Neural cell (in vitro differentiated cells): ENCODE data around the gene DNAJB1. TPM values are rescaled to one million over a fixed set of nuclear protein-coding genes. Genes with fewer than 3 reads are reported as not detected.

Experiments used
- H2AFZ ChIP-seq: fragments of 200-600, 300-800 bp; sonication (generic), shearing (Covaris generic); 2 replicates; pipeline ENCODE4 v1.6.0; 2014; ENCODE audit warnings: low read depth, mild to moderate bottlenecking, antibody characterized with exemption, low read length, moderate library complexity
- H3F3A ChIP-seq: fragments of 200-600 bp; shearing (Covaris generic); 2 replicates; pipeline ENCODE4 v1.6.1; 2016; ENCODE audit warnings: mild to moderate bottlenecking, moderate library complexity, mixed read lengths, antibody characterized with exemption, low read length; ENCODE audit not compliant: insufficient read depth, poor library complexity, severe bottlenecking
- H3K27ac ChIP-seq: fragments of 200-600, 300-800 bp; sonication (generic), shearing (Covaris generic); 2 replicates; pipeline ENCODE4 v1.5.1; 2014; ENCODE audit warnings: mild to moderate bottlenecking, low read length, moderate library complexity
- H3K27me3 ChIP-seq: fragments of 300-800, 200-600 bp; sonication (generic), shearing (Covaris generic); 2 replicates; pipeline ENCODE4 v1.6.0; 2014; ENCODE audit warnings: mild to moderate bottlenecking, low read depth, low read length, moderate library complexity; ENCODE audit not compliant: insufficient read depth
- H3K36me3 ChIP-seq: fragments of 300-800, 200-600 bp; sonication (generic), shearing (Covaris generic); 2 replicates; pipeline ENCODE4 v1.5.1; 2014; ENCODE audit warnings: mild to moderate bottlenecking, antibody characterized with exemption, low read length, moderate library complexity; ENCODE audit not compliant: insufficient read depth
- H3K4me2 ChIP-seq: fragments of 300-800, 200-600 bp; sonication (generic), shearing (Covaris generic); 2 replicates; pipeline ENCODE4 v1.6.0; 2014; ENCODE audit warnings: mild to moderate bottlenecking, low read length
- H3K4me3 ChIP-seq: fragments of 300-800, 200-600 bp; sonication (generic), shearing (Covaris generic); 2 replicates; pipeline ENCODE4 v1.5.1; 2014; ENCODE audit warnings: mild to moderate bottlenecking, low read length, moderate library complexity
- H3K79me2 ChIP-seq: fragments of 200-600 bp; shearing (Covaris generic); replicated peaks from 2 replicates; pipeline ENCODE4 v1.6.0; 2014; ENCODE audit warnings: mild to moderate bottlenecking, low read length, moderate library complexity; ENCODE audit not compliant: insufficient read depth
- H3K9ac ChIP-seq: fragments of 300-800, 200-600 bp; sonication (generic), shearing (Covaris generic); 2 replicates; pipeline ENCODE4 v1.6.1; 2016; ENCODE audit warnings: mild to moderate bottlenecking, low read length, mixed read lengths
- H3K9me2 ChIP-seq: fragments of 200-600 bp; shearing (Covaris generic); 2 replicates; pipeline ENCODE4 v1.6.1; 2016; ENCODE audit warnings: mild to moderate bottlenecking, low read length, mixed read lengths; ENCODE audit not compliant: insufficient read depth
- H3K9me3 ChIP-seq: fragments of 200-600, 300-800 bp; sonication (generic), shearing (Covaris generic); 2 replicates; pipeline ENCODE4 v1.6.1; 2016; ENCODE audit warnings: mild to moderate bottlenecking, mixed run types, low read length, moderate library complexity, mixed read lengths
- H4K20me1 ChIP-seq: fragments of 200-600 bp; shearing (Covaris generic); 2 replicates; pipeline ENCODE4 v1.6.1; 2016; ENCODE audit warnings: mild to moderate bottlenecking, mixed run types; ENCODE audit not compliant: insufficient read depth
- CTCF ChIP-seq: fragments of 450-650 bp; IDR thresholded peaks from 2 replicates; pipeline ENCODE4 v1.5.1; 2014; ENCODE audit warnings: antibody characterized with exemption, mild to moderate bottlenecking, moderate library complexity; ENCODE audit not compliant: poor library complexity, severe bottlenecking
- EP300 ChIP-seq: fragments of 450-650 bp; conservative IDR thresholded peaks from 2 replicates; pipeline ENCODE4 v1.6.1; 2014; ENCODE audit warnings: antibody characterized with exemption, mild to moderate bottlenecking, moderate library complexity; ENCODE audit not compliant: poor library complexity, severe bottlenecking
- EZH2 ChIP-seq: fragments of 200-600, 300-800 bp; shearing (Covaris generic), sonication (generic); IDR thresholded peaks from 2 replicates; pipeline ENCODE4 v1.6.1; 2014; ENCODE audit warnings: antibody characterized with exemption, low read length, borderline replicate concordance, mild to moderate bottlenecking; ENCODE audit not compliant: insufficient read depth, poor library complexity, severe bottlenecking
- MXI1 ChIP-seq: fragments of 450-650 bp; conservative IDR thresholded peaks from 2 replicates; pipeline ENCODE4 v1.6.1; 2014; ENCODE audit warnings: antibody characterized with exemption, mild to moderate bottlenecking; ENCODE audit not compliant: poor library complexity, severe bottlenecking
- POLR2AphosphoS5 ChIP-seq: IDR thresholded peaks from 2 replicates; pipeline ENCODE4 v1.6.1; 2012
- RAD21 ChIP-seq: fragments of 450-650 bp; conservative IDR thresholded peaks from 2 replicates; pipeline ENCODE4 v1.6.1; 2014; ENCODE audit warnings: antibody characterized with exemption, mild to moderate bottlenecking, moderate library complexity
- REST ChIP-seq: IDR thresholded peaks from 2 replicates; pipeline ENCODE4 v1.6.1; 2012; ENCODE audit warnings: borderline replicate concordance
- SMC3 ChIP-seq: fragments of 450-650 bp; conservative IDR thresholded peaks from 2 replicates; pipeline ENCODE4 v1.6.1; 2014; ENCODE audit warnings: antibody characterized with exemption, mild to moderate bottlenecking, moderate library complexity; ENCODE audit not compliant: poor library complexity
- TAF1 ChIP-seq: IDR thresholded peaks from 2 replicates; pipeline ENCODE4 v1.6.1; 2012; ENCODE audit warnings: low read depth
- polyA plus RNA-seq: library from polyadenylated mRNA; depleted of rRNA; stranded (reverse); fragments of >200 nt; gene quantifications from 2 replicates; pipeline ENCODE4 v1.2.3, GENCODE V29; 2014

The DNAJB1 gene
- polyA plus RNA-seq, 1 donor from 2014 or later: 64.6 TPM

GRCh38 chr19:14540741-14541525 is 22.7 kb upstream of the DNAJB1 start:
- H3K27me3 ChIP-seq: no peaks in the 10 kb centered on the region
- H3K9ac ChIP-seq: no peak overlapping the region
- H3K9me3 ChIP-seq: no peaks in the 10 kb centered on the region
- TF ChIP-seq RAD21: no peak
- no peak for TF ChIP-seq EP300
- no peak for TF ChIP-seq POLR2AphosphoS5
- TF ChIP-seq MXI1: no peak
- no peak for TF ChIP-seq CTCF
- H3K79me2 ChIP-seq: peaks cover 2% of the 10 kb centered on the region
- H3K27ac ChIP-seq: no peak overlapping the region
- H3K4me3 ChIP-seq: no peak overlapping the region
- no peaks in the 10 kb centered on the region for H3K9me2 ChIP-seq
- H2AFZ ChIP-seq: no peak overlapping the region
- H3K4me2 ChIP-seq: no peak overlapping the region
- H4K20me1 ChIP-seq: no peaks in the 10 kb centered on the region
- H3K36me3 ChIP-seq: no peaks in the 10 kb centered on the region
- no peaks in the 10 kb centered on the region for H3F3A ChIP-seq

GRCh38 chr19:14536926-14537692 is 18.9 kb upstream of the DNAJB1 start:
- Histone ChIP-seq H3F3A (no peaks in the 10 kb centered on the region), H3K9ac (no peak overlapping the region), H3K4me2 (no peak overlapping the region), H3K9me3 (no peaks in the 10 kb centered on the region), H4K20me1 (no peaks in the 10 kb centered on the region), H3K79me2 (peaks cover 3% of the 10 kb centered on the region), H3K36me3 (no peaks in the 10 kb centered on the region), H3K27me3 (no peaks in the 10 kb centered on the region), H3K9me2 (no peaks in the 10 kb centered on the region), H3K27ac (no peak overlapping the region), H3K4me3 (no peak overlapping the region), H2AFZ (no peak overlapping the region)
- TF ChIP-seq SMC3 (no peak), POLR2AphosphoS5 (no peak), EZH2 (no peak), EP300 (no peak), REST (no peak), MXI1 (no peak), CTCF (no peak), RAD21 (no peak), TAF1 (no peak)
